MCF 10A (cell line): ENCODE measurements around the gene SMG6. TPM values are rescaled to one million over a fixed set of nuclear protein-coding genes. Genes with fewer than 3 reads are reported as not detected.

Experiments
- BruUV-seq: library from RNA; stranded (reverse); fragments of 400-500 nt; replicated peaks from 2 replicates; lab custom pipeline; 2021; lab: Mats Ljungman, UMichigan
- CTCF ChIA-PET: fragments of 300-600 bp; sonication (Branson Sonifier 250); formaldehyde crosslinking; extraction: SDS; loops from one replicate; lab custom pipeline; 2021; ENCODE audit warnings: antibody characterized with exemption, inconsistent platforms; lab: Yijun Ruan, JAX
- POLR2A ChIA-PET: fragments of 300-600, 350-650 bp; sonication (Branson Sonifier 250); formaldehyde crosslinking; extraction: SDS; loops from one replicate; lab custom pipeline; 2020; ENCODE audit warnings: antibody characterized with exemption, inconsistent platforms; lab: Yijun Ruan, JAX
- DNase-seq: peaks from one replicate; pipeline ENCODE4 v3.0.0-alpha.2; 2018; ENCODE audit not compliant: unreplicated experiment
- H3K27ac Mint-ChIP-seq: one replicate; pipeline ENCODE4 v1.8.0; 2022; ENCODE audit warnings: mild to moderate bottlenecking, low read depth, mixed read lengths; ENCODE audit not compliant: unreplicated experiment
- H3K27me3 Mint-ChIP-seq: one replicate; pipeline ENCODE4 v1.8.0; 2022; ENCODE audit warnings: mixed read lengths; ENCODE audit not compliant: insufficient read depth, unreplicated experiment
- H3K36me3 Mint-ChIP-seq: one replicate; pipeline ENCODE4 v1.8.0; 2022; ENCODE audit warnings: mild to moderate bottlenecking, moderate library complexity, mixed read lengths; ENCODE audit not compliant: insufficient read depth, unreplicated experiment
- H3K4me1 Mint-ChIP-seq: one replicate; pipeline ENCODE4 v1.8.0; 2022; ENCODE audit warnings: mixed read lengths; ENCODE audit not compliant: insufficient read depth, unreplicated experiment
- H3K4me3 Mint-ChIP-seq: one replicate; pipeline ENCODE4 v1.8.0; 2022; ENCODE audit warnings: mild to moderate bottlenecking, moderate library complexity, mixed read lengths; ENCODE audit not compliant: unreplicated experiment
- H3K9me3 Mint-ChIP-seq: one replicate; pipeline ENCODE4 v1.8.0; 2022; ENCODE audit warnings: mixed read lengths; ENCODE audit not compliant: unreplicated experiment
- intact Hi-C: fragments of 100-400 bp; cut with micrococcal nuclease; formaldehyde crosslinking; loops from 2 replicates; pipeline ENCODE4 v1.14.1; 2022
- total RNA-seq: library from RNA; stranded (reverse); gene quantifications from 2 replicates; pipeline ENCODE4 v1.2.3, GENCODE V29; 2022
- TF ChIP-seq, protein P1 (sequence below): fragments of 200-600 bp; IDR thresholded peaks from one replicate; pipeline ENCODE4 v1.8.0; 2022; ENCODE audit warnings: antibody characterized with exemption, mild to moderate bottlenecking; ENCODE audit not compliant: unreplicated experiment

Gene SMG6
- total RNA-seq, 1 experiment from 2014 or later = 17.0 TPM

DNA sequence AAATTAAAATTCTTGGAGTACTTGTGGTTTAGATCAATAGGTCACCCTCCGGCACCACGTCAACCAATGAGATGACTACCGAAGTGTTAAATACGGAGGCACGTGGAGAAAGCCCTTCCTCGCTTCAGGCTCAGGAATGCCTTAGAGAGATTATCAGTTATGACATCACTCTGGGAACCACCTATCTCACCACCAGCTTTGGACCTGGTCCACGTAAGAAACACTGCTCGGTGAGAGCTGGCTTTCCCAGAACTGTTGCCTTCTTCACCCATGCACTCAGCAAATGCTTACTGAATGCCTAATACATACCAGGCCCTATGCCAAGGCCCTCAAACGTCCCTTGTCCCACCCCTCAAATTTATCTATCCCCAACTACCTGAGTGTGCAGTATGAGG is 71.3 kb downstream of the SMG6 start:
- TF ChIP-seq, protein P1, sequence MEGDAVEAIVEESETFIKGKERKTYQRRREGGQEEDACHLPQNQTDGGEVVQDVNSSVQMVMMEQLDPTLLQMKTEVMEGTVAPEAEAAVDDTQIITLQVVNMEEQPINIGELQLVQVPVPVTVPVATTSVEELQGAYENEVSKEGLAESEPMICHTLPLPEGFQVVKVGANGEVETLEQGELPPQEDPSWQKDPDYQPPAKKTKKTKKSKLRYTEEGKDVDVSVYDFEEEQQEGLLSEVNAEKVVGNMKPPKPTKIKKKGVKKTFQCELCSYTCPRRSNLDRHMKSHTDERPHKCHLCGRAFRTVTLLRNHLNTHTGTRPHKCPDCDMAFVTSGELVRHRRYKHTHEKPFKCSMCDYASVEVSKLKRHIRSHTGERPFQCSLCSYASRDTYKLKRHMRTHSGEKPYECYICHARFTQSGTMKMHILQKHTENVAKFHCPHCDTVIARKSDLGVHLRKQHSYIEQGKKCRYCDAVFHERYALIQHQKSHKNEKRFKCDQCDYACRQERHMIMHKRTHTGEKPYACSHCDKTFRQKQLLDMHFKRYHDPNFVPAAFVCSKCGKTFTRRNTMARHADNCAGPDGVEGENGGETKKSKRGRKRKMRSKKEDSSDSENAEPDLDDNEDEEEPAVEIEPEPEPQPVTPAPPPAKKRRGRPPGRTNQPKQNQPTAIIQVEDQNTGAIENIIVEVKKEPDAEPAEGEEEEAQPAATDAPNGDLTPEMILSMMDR = no peak
- no peaks in the 10 kb centered on the region for H3K27me3 Mint-ChIP-seq
- no peaks in the 10 kb centered on the region for H3K9me3 Mint-ChIP-seq
- ChIA-PET POLR2A (no interaction called here), CTCF (interaction anchor here (0.7 to 1.1 kb wide), 2 partner anchors 13 to 131 kb away, joined by 3 to 5 read pairs; no protein-coding TSS in a partner anchor)
- H3K27ac Mint-ChIP-seq = no peak overlapping the region
- peaks cover 50% of the 10 kb centered on the region for H3K36me3 Mint-ChIP-seq
- H3K4me1 Mint-ChIP-seq = peaks cover 4% of the 10 kb centered on the region
- no TSS peak for BruUV-seq
- intact Hi-C loops = no loop called here
- DNase-seq = no peak
- no peak overlapping the region for H3K4me3 Mint-ChIP-seq

DNA sequence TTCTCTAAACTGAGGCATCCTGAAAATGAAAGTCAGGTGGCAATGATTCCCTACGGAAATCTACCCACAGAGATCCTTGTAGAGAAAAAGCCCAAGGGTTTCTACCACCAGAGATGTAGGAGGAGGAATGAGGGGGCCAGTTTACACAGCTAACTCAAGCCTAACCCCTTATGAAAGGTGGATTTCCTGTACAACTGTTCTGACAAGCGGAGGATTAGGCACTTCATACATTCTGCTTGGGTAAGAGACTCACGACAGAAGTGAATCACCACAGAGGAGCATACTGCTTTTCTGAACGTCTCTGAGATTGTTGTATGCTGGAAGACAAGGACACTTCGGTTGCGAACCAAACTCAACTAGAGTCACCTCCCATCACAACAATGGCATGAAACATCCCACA is 72.7 kb downstream of the SMG6 start:
- no peak for DNase-seq
- CTCF ChIA-PET = interaction anchor here (0.6 to 1.1 kb wide), 4 partner anchors 14 to 1519 kb away, joined by 3 to 5 read pairs (median 4); no protein-coding TSS in a partner anchor
- TF ChIP-seq, protein P1 = no peak
- POLR2A ChIA-PET = no interaction called here
- Mint-ChIP-seq H3K27me3 (no peaks in the 10 kb centered on the region), H3K27ac (no peak overlapping the region), H3K4me1 (peaks cover 6% of the 10 kb centered on the region), H3K36me3 (peaks cover 42% of the 10 kb centered on the region), H3K4me3 (no peak overlapping the region), H3K9me3 (no peaks in the 10 kb centered on the region)
- BruUV-seq = no TSS peak
- intact Hi-C loops = loop anchor here (1.0 kb wide), 1 partner anchor 176 kb away; the partner anchor contains the start of gene HIC1

DNA sequence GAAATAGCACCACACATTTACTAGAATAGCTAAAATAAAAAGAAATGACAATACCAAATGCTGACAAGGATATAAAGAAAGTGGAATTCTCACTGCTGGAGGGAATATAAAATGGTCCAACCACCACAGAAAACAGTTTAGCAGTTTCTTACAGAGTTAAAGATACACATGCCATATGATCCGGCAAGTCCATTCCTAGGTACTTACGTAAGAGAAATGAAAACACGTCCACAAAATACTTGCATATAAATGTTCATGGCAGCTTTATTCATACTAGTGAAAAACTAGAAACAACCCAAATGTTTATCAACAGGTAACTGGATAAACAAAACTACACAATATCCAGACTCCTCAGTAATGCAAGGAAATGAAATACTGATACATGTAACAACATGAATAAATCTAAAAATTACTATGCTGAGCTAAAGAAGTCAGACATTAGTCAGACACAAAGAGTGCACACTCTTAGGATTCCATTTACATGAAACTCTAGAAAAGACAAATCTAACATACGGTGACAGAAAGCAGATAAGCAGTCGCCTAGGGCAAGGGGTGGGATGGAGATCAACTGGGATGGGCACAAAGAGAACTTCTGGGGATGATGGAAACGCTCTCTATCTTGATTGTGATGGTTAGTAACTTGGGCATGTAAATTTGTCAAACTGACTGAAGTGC is 76.4 kb downstream of the SMG6 start:
- intact Hi-C loops = no loop called here
- Mint-ChIP-seq H3K9me3 (no peaks in the 10 kb centered on the region), H3K4me1 (peaks cover 6% of the 10 kb centered on the region), H3K27me3 (no peaks in the 10 kb centered on the region), H3K27ac (no peak overlapping the region), H3K4me3 (no peak overlapping the region), H3K36me3 (peaks cover 23% of the 10 kb centered on the region)
- no peak for DNase-seq
- CTCF ChIA-PET = interaction anchor here (0.6 to 0.7 kb wide), 3 partner anchors 9 to 23 kb away, joined by 3 read pairs; no protein-coding TSS in a partner anchor
- no TSS peak for BruUV-seq
- TF ChIP-seq, protein P1 = no peak
- POLR2A ChIA-PET = interaction anchor here (0.9 to 1.9 kb wide), 3 partner anchors 9 to 17 kb away, joined by 3 to 9 read pairs (median 5); no protein-coding TSS in a partner anchor

DNA sequence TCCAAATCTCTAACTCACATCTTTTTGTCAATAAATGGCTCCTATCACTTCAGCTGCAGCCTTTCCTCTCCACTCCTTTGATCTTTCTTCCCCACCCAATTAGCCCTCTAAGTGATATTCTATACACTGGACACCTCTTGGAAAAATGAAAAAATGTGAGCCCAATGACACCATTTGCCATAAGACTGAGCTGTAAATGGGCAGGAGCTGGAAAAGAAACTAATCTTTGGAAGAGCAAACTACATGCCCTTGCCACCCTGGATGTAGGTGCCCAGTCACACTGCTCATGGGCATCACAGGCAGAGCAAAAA is 80.0 kb downstream of the SMG6 start:
- no peak overlapping the region for H3K4me3 Mint-ChIP-seq
- POLR2A ChIA-PET = interaction anchor here (0.6 to 1.0 kb wide), 4 partner anchors 10 to 446 kb away, joined by 3 read pairs; no protein-coding TSS in a partner anchor
- H3K27me3 Mint-ChIP-seq = no peaks in the 10 kb centered on the region
- H3K9me3 Mint-ChIP-seq = no peaks in the 10 kb centered on the region
- CTCF ChIA-PET = interaction anchor here (0.6 to 1.7 kb wide), 4 partner anchors 22 to 287 kb away, joined by 3 to 5 read pairs (median 4); no protein-coding TSS in a partner anchor
- peaks cover 6% of the 10 kb centered on the region for H3K4me1 Mint-ChIP-seq
- no TSS peak for BruUV-seq
- TF ChIP-seq, protein P1 = no peak
- DNase-seq = no peak
- H3K36me3 Mint-ChIP-seq = peaks cover 18% of the 10 kb centered on the region
- intact Hi-C loops = no loop called here
- no peak overlapping the region for H3K27ac Mint-ChIP-seq
